Measurements from ENCODE around the gene NECTIN2. TPM values are rescaled to one million over a fixed set of nuclear protein-coding genes. Genes with fewer than 3 reads are reported as not detected.

The NECTIN2 gene
- total RNA-seq, 1 donor = 22.1 TPM

DNA sequence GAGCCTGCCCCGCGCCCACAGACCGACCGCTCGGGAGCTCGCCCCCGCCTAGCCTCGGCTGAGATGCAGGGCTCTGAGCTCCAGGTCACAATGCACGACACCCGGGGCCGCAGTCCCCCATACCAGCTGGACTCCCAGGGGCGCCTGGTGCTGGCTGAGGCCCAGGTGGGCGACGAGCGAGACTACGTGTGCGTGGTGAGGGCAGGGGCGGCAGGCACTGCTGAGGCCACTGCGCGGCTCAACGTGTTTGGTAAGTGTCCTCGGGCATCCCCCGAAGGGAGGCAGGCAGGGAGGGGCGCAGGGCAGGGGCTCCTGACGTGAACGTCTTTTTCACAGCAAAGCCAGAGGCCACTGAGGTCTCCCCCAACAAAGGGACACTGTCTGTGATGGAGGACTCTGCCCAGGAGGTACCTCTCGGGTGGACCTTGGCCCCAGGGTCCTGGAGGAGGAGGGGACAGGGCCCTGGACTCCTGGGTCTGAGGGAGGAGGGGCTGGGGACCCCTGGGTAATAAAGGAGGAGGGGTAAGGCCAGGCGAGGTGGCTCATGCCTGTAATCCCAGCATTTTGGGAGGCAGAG lies 33.9 kb upstream of the NECTIN2 start:
- no peak for DNase-seq (ENCODE audit: low read depth)
- no peak overlapping the region for H3K4me3 ChIP-seq (ENCODE audit: low read depth, low read length)
- TF ChIP-seq, protein P1, sequence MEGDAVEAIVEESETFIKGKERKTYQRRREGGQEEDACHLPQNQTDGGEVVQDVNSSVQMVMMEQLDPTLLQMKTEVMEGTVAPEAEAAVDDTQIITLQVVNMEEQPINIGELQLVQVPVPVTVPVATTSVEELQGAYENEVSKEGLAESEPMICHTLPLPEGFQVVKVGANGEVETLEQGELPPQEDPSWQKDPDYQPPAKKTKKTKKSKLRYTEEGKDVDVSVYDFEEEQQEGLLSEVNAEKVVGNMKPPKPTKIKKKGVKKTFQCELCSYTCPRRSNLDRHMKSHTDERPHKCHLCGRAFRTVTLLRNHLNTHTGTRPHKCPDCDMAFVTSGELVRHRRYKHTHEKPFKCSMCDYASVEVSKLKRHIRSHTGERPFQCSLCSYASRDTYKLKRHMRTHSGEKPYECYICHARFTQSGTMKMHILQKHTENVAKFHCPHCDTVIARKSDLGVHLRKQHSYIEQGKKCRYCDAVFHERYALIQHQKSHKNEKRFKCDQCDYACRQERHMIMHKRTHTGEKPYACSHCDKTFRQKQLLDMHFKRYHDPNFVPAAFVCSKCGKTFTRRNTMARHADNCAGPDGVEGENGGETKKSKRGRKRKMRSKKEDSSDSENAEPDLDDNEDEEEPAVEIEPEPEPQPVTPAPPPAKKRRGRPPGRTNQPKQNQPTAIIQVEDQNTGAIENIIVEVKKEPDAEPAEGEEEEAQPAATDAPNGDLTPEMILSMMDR (IDR thresholded peaks at IDR 0.05; ENCODE audit: insufficient read depth, low read length) = no peak

GRCh38 chr19:44813070-44813840 lies 32.8 kb upstream of the NECTIN2 start:
- TF ChIP-seq, protein P1 (IDR thresholded peaks at IDR 0.05; ENCODE audit: insufficient read depth, low read length) = no peak
- no peak overlapping the region for H3K4me3 ChIP-seq (ENCODE audit: low read depth, low read length)
- no peak for DNase-seq (ENCODE audit: low read depth)

DNA sequence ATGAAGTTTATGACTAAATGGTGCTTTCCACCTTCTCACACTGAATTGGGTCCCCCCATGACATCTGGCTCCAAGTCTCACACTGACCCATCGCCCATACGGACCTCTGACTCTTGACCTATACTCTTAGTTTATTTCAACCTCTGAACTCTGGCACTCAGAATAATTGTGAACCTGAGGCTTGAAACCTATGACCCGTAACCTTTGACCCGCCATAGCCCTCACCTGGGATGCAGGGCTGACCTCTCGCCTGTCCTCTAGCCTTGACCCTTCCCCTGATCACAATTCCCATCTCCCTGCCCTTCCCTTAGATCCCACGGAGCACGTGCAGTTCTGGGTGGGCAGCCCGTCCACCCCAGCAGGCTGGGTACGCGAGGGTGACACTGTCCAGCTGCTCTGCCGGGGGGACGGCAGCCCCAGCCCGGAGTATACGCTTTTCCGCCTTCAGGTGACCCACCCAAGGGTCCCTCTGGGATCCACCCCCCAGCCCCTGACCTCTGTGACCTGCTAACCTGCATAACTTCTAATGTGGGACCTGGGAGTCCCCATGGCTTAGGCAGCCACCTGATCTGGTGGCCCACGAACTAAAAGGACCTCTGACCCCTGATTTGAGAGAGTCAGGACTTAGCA lies 32.1 kb upstream of the NECTIN2 start:
- DNase-seq (ENCODE audit: low read depth) = no peak
- H3K4me3 ChIP-seq (ENCODE audit: low read depth, low read length) = no peak overlapping the region
- TF ChIP-seq, protein P1 (IDR thresholded peaks at IDR 0.05; ENCODE audit: insufficient read depth, low read length) = no peak

DNA sequence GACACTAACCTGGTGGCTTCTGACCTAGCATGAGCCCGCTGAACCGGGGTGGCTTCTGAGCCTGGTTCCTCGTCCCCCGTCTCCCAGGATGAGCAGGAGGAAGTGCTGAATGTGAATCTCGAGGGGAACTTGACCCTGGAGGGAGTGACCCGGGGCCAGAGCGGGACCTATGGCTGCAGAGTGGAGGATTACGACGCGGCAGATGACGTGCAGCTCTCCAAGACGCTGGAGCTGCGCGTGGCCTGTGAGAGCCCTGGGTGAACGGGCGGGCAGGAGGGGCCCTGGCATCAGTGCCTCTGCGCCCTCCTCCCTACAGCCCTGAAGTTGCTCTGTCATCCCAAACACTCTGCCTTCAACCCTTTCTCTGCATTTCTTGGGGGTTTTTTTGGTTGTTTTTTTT lies 31.6 kb upstream of the NECTIN2 start:
- TF ChIP-seq, protein P1 (IDR thresholded peaks at IDR 0.05; ENCODE audit: insufficient read depth, low read length) = no peak
- no peak for DNase-seq (ENCODE audit: low read depth)
- no peak overlapping the region for H3K4me3 ChIP-seq (ENCODE audit: low read depth, low read length)

DNA sequence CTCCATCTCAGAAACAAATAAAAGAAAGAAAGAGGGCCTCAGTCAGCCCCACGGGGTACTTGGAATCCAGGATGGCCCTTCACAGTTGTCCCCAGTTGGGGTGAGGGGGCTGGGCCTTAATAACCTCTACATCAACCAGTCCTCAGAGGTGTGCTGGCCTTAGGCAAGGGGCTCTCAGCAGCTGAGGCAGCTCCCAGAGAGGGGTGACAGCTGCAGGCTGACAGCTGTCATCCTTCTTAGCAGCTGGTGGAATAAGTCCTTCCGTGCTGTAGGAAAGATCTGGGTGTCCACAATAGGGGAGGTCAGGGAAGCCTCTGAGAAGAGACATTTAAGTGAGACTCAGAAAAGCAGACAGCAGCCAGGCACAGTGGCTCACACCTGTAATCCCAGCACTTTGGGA lies 29.8 kb upstream of the NECTIN2 start:
- H3K4me3 ChIP-seq (ENCODE audit: low read depth, low read length) = no peak overlapping the region
- no peak for DNase-seq (ENCODE audit: low read depth)
- TF ChIP-seq, protein P1 (IDR thresholded peaks at IDR 0.05; ENCODE audit: insufficient read depth, low read length) = no peak

DNA sequence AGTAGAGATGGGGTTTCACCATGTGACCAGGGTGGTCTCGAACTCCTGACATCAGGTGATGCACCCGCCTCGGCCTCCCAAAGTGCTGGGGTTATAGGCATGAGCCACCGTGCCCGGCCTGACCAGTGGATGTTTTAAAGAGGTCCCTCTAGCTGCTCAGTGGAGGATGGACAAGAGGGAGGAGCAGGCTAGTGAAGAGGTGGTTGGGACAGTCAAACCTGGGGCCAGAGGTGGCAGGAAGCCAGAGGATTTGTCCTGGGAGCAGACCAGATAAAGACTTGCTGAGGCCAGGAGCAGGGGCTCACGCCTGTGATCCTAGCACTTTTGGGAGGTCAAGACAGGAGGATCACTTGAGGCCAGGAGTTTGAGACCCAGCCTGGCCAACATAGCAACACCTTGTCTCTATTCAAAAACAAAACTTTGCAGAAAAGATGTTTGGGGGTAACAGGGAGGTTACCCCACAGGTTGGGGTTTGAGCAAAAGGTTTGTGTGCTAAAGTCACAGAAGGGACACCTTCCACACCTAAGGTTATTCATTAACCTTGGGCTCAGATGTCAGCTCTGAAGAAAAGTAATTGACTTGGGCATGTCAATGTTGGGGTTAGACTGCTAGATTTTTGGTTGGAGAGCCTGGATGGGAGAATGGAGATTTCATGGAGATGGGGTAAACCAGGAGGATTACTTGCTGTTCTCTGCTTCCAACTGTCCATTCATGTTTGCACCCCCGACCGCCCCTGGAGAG lies 28.2 kb upstream of the NECTIN2 start:
- DNase-seq (ENCODE audit: low read depth) = no peak
- TF ChIP-seq, protein P1 (IDR thresholded peaks at IDR 0.05; ENCODE audit: insufficient read depth, low read length) = no peak
- no peak overlapping the region for H3K4me3 ChIP-seq (ENCODE audit: low read depth, low read length)

Data from fibroblast of the aortic adventitia (primary cell).